ENCODE measurements around the gene CENPX. TPM values are rescaled to one million over a fixed set of nuclear protein-coding genes. Genes with fewer than 3 reads are reported as not detected.

CENPX gene
- total RNA-seq, 2 donors from 2014 or later = 16.5 to 24.4 TPM

- Histone ChIP-seq H3K9me3 (no peaks in the 10 kb centered on the region), H3K4me1 (peaks cover 45% of the 10 kb centered on the region), H3K36me3 (replicated peaks in 1 of 2; ENCODE audit: insufficient read depth in 1 of 2, low read depth in 2 of 2) (no peaks in the 10 kb centered on the region), H3K4me3 (no peak overlapping the region), H3K27ac (no peak overlapping the region), H3K27me3 (no peaks in the 10 kb centered on the region)
- TF ChIP-seq POLR2A (IDR thresholded peaks at IDR 0.05) = no peak
- TF ChIP-seq, protein P1, sequence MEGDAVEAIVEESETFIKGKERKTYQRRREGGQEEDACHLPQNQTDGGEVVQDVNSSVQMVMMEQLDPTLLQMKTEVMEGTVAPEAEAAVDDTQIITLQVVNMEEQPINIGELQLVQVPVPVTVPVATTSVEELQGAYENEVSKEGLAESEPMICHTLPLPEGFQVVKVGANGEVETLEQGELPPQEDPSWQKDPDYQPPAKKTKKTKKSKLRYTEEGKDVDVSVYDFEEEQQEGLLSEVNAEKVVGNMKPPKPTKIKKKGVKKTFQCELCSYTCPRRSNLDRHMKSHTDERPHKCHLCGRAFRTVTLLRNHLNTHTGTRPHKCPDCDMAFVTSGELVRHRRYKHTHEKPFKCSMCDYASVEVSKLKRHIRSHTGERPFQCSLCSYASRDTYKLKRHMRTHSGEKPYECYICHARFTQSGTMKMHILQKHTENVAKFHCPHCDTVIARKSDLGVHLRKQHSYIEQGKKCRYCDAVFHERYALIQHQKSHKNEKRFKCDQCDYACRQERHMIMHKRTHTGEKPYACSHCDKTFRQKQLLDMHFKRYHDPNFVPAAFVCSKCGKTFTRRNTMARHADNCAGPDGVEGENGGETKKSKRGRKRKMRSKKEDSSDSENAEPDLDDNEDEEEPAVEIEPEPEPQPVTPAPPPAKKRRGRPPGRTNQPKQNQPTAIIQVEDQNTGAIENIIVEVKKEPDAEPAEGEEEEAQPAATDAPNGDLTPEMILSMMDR (IDR thresholded peaks at IDR 0.05) = no peak
- whole genome bisulfite sequencing, 2 donors = 75 to 81% methylated on average over 5 to 10 of the region's 13 CpGs
- intact Hi-C loops (cut with DNase I) = loop anchor here (2.0 kb wide), 1 partner anchor 55 kb away; no protein-coding TSS in a partner anchor
- DNase-seq = no peak
- no peak for ATAC-seq
Measured at GRCh38 chr17:82017612-82018151, 5.0 kb downstream of the CENPX start.

DNA sequence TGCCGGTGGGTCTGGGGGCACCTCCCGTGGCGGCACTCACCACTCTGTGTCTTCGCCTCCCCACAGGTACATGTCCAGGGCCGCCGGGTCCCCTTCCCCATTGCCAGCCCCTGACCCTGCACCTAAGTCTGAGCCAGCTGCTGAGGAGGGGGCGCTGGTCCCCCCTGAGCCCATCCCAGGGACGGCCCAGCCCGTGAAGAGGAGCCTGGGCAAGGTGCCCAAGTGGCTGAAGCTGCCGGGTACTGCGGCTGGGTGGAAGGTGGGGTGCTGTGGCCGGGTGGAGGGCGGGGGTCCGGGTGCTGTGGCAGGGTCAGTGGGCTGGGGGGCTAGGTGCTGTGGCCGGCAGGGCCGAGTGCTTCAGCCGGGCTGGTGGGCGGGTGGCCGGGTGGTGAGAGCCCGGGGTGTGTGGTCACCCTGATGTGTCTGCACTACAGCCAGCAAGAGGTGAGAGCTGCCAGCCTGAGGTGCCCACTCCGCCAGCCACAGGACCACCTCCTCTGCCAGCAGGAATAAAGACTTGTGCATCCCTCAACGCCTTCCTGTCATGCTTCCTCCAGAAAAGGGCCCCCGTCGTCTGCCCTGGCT is 5.7 kb downstream of the CENPX start:
- intact Hi-C loops (cut with DNase I) = no loop called here
- no peak for DNase-seq
- Histone ChIP-seq H3K4me1 (peaks cover 40% of the 10 kb centered on the region), H3K27me3 (no peaks in the 10 kb centered on the region), H3K9me3 (no peaks in the 10 kb centered on the region), H3K4me3 (no peak overlapping the region), H3K27ac (no peak overlapping the region), H3K36me3 (replicated peaks in 1 of 2; ENCODE audit: insufficient read depth in 1 of 2, low read depth in 2 of 2) (no peaks in the 10 kb centered on the region)
- TF ChIP-seq POLR2A (IDR thresholded peaks at IDR 0.05) = no peak
- ATAC-seq = no peak
- 85 to 87% methylated on average over 7 to 24 of the region's 24 CpGs for WGBS, 2 donors

DNA sequence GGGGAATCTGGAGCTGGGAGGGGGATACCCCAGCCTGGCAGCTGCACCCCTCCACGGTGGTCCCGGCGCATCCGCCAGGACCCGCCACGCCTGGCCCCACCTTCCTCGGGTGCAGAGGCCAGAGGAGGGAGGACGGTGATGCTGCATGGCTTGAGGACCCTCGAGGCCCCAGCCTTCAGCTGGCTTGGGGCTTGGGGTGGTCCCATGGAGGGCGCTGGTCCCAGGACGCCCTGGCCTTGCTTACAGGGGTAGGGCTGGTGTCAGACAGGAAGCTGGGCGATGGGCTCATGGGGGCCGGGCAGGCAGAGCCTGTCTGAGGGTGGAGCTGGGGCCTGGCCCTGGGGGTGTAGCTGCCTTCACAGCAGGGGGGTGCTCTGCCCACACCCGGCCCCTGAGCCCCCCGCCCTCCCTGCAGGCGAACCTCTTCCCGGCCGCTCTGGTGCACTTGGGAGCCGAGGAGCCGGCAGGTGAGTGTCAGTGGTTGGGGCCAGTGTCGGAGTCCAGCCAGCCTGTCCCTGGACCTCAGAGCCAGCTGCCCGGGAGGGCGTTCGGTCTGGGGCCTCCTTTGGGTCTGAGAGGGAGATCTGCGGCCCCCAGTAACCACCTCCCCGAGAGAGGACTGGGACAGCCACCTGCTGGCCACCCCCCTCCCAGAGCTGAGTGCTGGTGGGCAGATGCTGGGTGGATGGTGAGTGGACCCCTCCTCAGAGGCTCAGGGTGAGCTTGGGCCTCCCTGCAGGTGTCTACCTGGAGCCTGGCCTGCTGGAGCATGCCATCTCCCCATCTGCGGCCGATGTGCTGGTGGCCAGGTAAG is 6.4 kb downstream of the CENPX start:
- Histone ChIP-seq H3K27ac (no peak overlapping the region), H3K27me3 (no peaks in the 10 kb centered on the region), H3K4me3 (no peak overlapping the region), H3K9me3 (no peaks in the 10 kb centered on the region), H3K4me1 (peaks cover 33% of the 10 kb centered on the region), H3K36me3 (replicated peaks in 1 of 2; ENCODE audit: insufficient read depth in 1 of 2, low read depth in 2 of 2) (no peaks in the 10 kb centered on the region)
- ATAC-seq (no peak), DNase-seq (no peak)
- intact Hi-C loops (cut with DNase I) = no loop called here
- TF ChIP-seq POLR2A (IDR thresholded peaks at IDR 0.05) = no peak
- TF ChIP-seq, protein P1 (IDR thresholded peaks at IDR 0.05) = no peak
- WGBS, 2 donors = 84 to 86% methylated on average over 12 to 25 of the region's 28 CpGs

- no peak for DNase-seq
Measured at GRCh38 chr17:82015311-82015971, 7.2 kb downstream of the CENPX start.

More at GRCh38 chr17:82015311-82015971, 7.2 kb downstream of the CENPX start:
- no peak for ATAC-seq
- Histone ChIP-seq H3K4me3 (no peak overlapping the region), H3K36me3 (replicated peaks in 1 of 2; ENCODE audit: insufficient read depth in 1 of 2, low read depth in 2 of 2) (no peaks in the 10 kb centered on the region), H3K27me3 (no peaks in the 10 kb centered on the region), H3K4me1 (peaks cover 25% of the 10 kb centered on the region), H3K9me3 (no peaks in the 10 kb centered on the region), H3K27ac (no peak overlapping the region)
- intact Hi-C loops (cut with DNase I) = no loop called here
- no peak for TF ChIP-seq POLR2A (IDR thresholded peaks at IDR 0.05)
- TF ChIP-seq, protein P1 (IDR thresholded peaks at IDR 0.05) = no peak
- 84 to 88% methylated on average over 12 to 18 of the region's 24 CpGs for WGBS, 2 donors

All from body of pancreas (tissue), 4 donors.